Suprapubic skin (tissue), 4 donors: ENCODE data around the gene RTF2. TPM values are rescaled to one million over a fixed set of nuclear protein-coding genes. Genes with fewer than 3 reads are reported as not detected.
"Not testable (repeated sequence)": the region's sequence is repeated elsewhere in the genome, so short reads cannot be mapped to it uniquely, and the experiment has no call there.

Source experiments
- DNase-seq, 2 donors: peaks; one replicate each; pipeline ENCODE4 v3.0.0-alpha.2; 2019; ENCODE audit warnings: low spot score in 2 of 2
- H3K27ac ChIP-seq: fragments of 200-600 bp; sonication (generic); one replicate; pipeline ENCODE4 v1.5.1; 2019
- H3K27me3 ChIP-seq: fragments of 200-600 bp; sonication (generic); one replicate; pipeline ENCODE4 v1.5.1; 2019
- H3K36me3 ChIP-seq: fragments of 200-600 bp; sonication (generic); one replicate; pipeline ENCODE4 v1.5.1; 2019
- H3K4me1 ChIP-seq: fragments of 200-600 bp; sonication (generic); one replicate; pipeline ENCODE4 v1.5.1; 2019
- H3K4me3 ChIP-seq: fragments of 200-600 bp; sonication (generic); one replicate; pipeline ENCODE4 v1.5.1; 2019; ENCODE audit warnings: mild to moderate bottlenecking
- H3K9me3 ChIP-seq: fragments of 200-600 bp; sonication (generic); one replicate; pipeline ENCODE4 v1.5.1; 2019
- EP300 ChIP-seq: sonication (generic); formaldehyde crosslinking; IDR thresholded peaks from one replicate; pipeline ENCODE4 v1.6.1; 2017; ENCODE audit warnings: antibody characterized with exemption
- POLR2A ChIP-seq, 2 donors: fragments of 450-650 bp; IDR thresholded peaks; one replicate each; pipeline ENCODE4 v1.6.1; 2017; ENCODE audit warnings: antibody characterized with exemption in 2 of 2, mild to moderate bottlenecking in 2 of 2, moderate library complexity in 2 of 2
- POLR2AphosphoS5 ChIP-seq, 3 donors: sonication (generic); formaldehyde crosslinking; IDR thresholded peaks; one replicate each; pipeline ENCODE4 v1.6.1; 2017; ENCODE audit warnings: antibody characterized with exemption in 3 of 3
- WGBS: methylation state at CpG from one replicate; pipeline ENCODE4 v1.1.5; 2018; 5-methylcytosine and 5-hydroxymethylcytosine counted together
- total RNA-seq, 4 donors: library from RNA; depleted of rRNA; stranded (reverse); fragments of >200 nt; gene quantifications; one replicate each; pipeline ENCODE4 v1.1.0, GENCODE V29; 2016
- TF ChIP-seq, protein P1 (sequence below), 2 donors: fragments of 200-600 bp in 1 of 2; fragments of 450-650 bp in 1 of 2; sonication (generic) in 1 of 2; IDR thresholded peaks; one replicate each; pipeline ENCODE4 v1.5.1; 2016 to 2019; ENCODE audit warnings: antibody characterized with exemption in 2 of 2, mild to moderate bottlenecking in 1 of 2, moderate library complexity in 1 of 2

The RTF2 gene
- total RNA-seq, 4 donors from 2014 or later = 42.9 to 57.0 (median 47.0) TPM

DNA sequence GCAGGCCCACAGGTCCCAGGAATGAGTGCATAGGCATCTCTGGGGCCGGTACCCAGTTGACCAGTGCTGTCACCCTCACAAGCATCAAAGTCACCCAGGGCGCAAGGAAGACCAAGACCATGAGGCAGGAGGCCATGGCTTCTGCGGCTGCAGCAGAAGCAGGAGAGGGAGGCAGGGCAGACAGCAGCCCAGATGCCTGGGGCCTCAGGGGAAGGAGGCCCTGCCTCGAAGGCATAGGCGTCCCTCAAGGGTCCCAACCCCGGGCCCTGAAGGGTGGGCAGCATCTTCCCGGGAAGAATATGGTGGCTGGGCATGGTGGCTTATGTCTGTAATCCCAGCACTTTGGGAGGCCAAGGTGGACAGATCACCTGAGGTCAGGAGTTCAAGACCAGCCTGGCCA is 59.1 kb downstream of the RTF2 start:
- Histone ChIP-seq H3K27ac (no peak overlapping the region), H3K27me3 (no peaks in the 10 kb centered on the region), H3K4me1 (no peaks in the 10 kb centered on the region), H3K36me3 (no peaks in the 10 kb centered on the region), H3K4me3 (no peak overlapping the region), H3K9me3 (no peaks in the 10 kb centered on the region)
- DNase-seq = no peak
- TF ChIP-seq EP300 = no peak
- TF ChIP-seq, protein P1, sequence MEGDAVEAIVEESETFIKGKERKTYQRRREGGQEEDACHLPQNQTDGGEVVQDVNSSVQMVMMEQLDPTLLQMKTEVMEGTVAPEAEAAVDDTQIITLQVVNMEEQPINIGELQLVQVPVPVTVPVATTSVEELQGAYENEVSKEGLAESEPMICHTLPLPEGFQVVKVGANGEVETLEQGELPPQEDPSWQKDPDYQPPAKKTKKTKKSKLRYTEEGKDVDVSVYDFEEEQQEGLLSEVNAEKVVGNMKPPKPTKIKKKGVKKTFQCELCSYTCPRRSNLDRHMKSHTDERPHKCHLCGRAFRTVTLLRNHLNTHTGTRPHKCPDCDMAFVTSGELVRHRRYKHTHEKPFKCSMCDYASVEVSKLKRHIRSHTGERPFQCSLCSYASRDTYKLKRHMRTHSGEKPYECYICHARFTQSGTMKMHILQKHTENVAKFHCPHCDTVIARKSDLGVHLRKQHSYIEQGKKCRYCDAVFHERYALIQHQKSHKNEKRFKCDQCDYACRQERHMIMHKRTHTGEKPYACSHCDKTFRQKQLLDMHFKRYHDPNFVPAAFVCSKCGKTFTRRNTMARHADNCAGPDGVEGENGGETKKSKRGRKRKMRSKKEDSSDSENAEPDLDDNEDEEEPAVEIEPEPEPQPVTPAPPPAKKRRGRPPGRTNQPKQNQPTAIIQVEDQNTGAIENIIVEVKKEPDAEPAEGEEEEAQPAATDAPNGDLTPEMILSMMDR (IDR thresholded peaks at IDR 0.05) = no peak
- 90% methylated on average over 7 of the region's 7 CpGs for WGBS

DNA sequence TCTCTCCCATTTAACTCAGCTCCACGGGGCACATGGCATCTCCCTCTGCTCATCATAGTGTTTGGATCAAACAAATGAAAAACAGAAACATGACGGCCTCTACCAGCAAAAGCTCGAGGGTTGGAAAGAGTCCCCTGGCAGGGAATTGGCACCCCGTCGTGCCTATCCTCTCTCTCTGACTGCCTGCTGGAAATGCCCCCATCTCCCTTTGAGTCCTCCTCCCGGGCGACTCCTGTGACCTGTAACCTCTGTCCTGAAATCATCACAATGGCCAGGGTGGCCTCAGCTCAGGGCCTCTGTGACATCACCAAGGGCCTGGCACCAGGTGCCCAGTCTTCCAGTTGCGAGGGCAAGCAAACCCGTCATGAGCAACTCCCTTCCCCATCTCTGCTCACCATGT is 64.5 kb downstream of the RTF2 start, which contains the start of gene FAM209B:
Gene FAM209B, plus strand, starts transcription at position 301 of the 400 bp plus-strand sequence. Its CDS starts 96 bp downstream, at position 397.
- H3K27ac ChIP-seq, DNase-seq, H3K9me3 ChIP-seq, H3K27me3 ChIP-seq, H3K4me3 ChIP-seq, H3K4me1 ChIP-seq, H3K36me3 ChIP-seq: not testable (repeated sequence)
- 89% methylated on average over 9 of the region's 9 CpGs for WGBS

DNA sequence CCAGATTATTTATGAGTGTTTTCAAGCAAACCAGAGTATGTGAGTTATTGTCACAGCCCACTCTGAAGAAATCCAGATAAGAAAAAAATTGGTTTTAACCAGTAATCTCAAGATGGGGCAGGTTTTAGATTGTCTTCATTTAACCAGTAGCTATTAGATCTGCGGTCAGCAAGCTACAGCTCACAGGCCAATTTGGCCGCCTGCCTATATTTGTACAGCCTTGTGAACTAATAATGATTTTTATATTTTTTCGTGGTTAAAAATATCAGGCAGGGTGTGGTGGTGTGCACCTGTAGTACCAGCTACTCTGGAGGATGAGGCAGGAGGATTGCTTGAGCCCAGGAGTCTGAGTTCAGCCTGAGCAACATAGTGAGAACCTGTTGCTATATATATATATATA is 69.6 kb downstream of the RTF2 start:
- no peak overlapping the region for H3K27ac ChIP-seq
- H3K4me1 ChIP-seq = no peaks in the 10 kb centered on the region
- no peak overlapping the region for H3K4me3 ChIP-seq
- WGBS = 77% methylated on average over 3 of the region's 3 CpGs
- no peak for DNase-seq
- H3K36me3 ChIP-seq = no peaks in the 10 kb centered on the region
- no peaks in the 10 kb centered on the region for H3K27me3 ChIP-seq
- no peaks in the 10 kb centered on the region for H3K9me3 ChIP-seq
- TF ChIP-seq POLR2AphosphoS5 (IDR thresholded peaks at IDR 0.05) = no peak

DNA sequence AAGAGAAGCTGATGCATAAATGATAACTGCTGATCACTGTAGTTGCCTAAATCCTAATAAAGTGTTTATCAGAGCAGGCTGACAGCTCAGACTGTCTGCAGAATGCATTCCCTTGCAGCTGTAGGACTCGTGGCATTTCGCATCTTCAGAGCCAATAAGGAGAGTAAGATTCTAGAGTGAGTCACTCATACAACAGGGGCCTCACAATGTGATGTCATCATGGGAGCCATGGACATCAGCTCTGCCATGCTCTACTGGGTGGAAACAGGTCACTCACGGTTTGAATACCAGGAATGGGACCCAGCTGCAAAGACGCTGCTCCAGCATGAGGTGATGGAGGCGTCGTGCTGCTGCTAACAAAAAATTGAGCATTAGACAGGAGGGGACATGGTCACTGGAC is 72.0 kb downstream of the RTF2 start:
- no peaks in the 10 kb centered on the region for H3K4me1 ChIP-seq

DNA sequence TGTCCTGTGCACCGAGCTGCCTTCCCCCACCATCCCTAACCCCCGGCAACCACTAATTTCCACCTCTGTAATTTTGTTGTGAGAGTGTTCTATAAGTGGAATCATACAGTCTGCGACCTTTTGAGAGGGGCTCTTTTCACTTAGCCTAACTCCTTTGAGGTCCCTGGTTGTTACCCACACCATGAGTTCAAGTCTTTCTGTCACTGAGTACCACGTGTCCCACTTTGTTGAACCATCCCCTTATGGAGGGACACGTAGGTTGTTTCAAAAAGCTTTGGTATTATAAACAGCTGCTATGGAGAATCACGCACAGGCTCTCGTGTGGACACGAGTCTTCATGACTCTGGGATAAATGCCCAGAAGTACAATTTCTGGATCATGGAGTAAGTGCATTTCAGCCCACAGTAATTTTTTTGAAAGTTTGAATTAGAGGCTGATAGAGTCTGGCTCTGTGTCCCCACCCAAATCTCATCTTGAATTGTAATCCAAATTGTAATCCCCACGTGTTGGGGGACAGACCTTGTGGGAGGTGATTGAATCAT is 74.1 kb downstream of the RTF2 start:
- Histone ChIP-seq H3K27me3 (no peaks in the 10 kb centered on the region), H3K36me3 (no peaks in the 10 kb centered on the region), H3K4me1 (no peaks in the 10 kb centered on the region), H3K9me3 (no peaks in the 10 kb centered on the region), H3K27ac (no peak overlapping the region), H3K4me3 (no peak overlapping the region)
- TF ChIP-seq, protein P1 (IDR thresholded peaks at IDR 0.05) = no peak
- TF ChIP-seq POLR2AphosphoS5 (IDR thresholded peaks at IDR 0.05) (no peak), EP300 (no peak), POLR2A (IDR thresholded peaks at IDR 0.05) (no peak)
- 56% methylated on average over 9 of the region's 9 CpGs for WGBS
- no peak for DNase-seq

More for the DNA sequence above, 72.0 kb downstream of the RTF2 start:
- 88% methylated on average over 6 of the region's 6 CpGs for WGBS
- no peak for DNase-seq
- Histone ChIP-seq H3K36me3 (no peaks in the 10 kb centered on the region), H3K27me3 (no peaks in the 10 kb centered on the region), H3K27ac (no peak overlapping the region), H3K9me3 (no peaks in the 10 kb centered on the region), H3K4me3 (no peak overlapping the region)
- TF ChIP-seq, protein P1 (IDR thresholded peaks at IDR 0.05) = no peak
- no peak for TF ChIP-seq EP300
- no peak for TF ChIP-seq POLR2A (IDR thresholded peaks at IDR 0.05)
- no peak for TF ChIP-seq POLR2AphosphoS5 (IDR thresholded peaks at IDR 0.05)

DNA sequence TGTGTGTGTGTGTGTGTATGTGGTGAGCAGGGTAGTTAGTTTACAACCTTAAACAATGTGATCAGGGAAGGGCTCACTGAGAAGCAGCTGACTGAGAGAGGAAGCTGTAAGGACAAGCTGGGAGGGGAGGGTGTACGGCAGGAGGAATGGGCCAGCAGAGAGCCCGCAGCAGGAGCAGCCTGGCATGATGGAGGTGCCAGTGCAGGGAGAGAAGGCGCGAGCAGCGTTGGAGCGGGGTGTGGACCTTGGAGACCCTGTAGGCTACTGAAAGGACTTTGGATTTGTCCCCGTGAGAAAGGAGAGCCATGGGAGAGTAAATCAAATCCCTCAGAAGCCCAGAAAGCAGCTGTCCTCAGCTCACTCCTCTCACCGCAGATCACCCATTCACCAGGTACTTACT is 83.1 kb downstream of the RTF2 start:
- no peak for DNase-seq
- Histone ChIP-seq H3K4me1 (peaks cover 17% of the 10 kb centered on the region), H3K4me3 (no peak overlapping the region), H3K27ac (no peak overlapping the region), H3K9me3 (no peaks in the 10 kb centered on the region), H3K27me3 (no peaks in the 10 kb centered on the region), H3K36me3 (no peaks in the 10 kb centered on the region)
- WGBS = 88% methylated on average over 8 of the region's 8 CpGs
- TF ChIP-seq, protein P1 (IDR thresholded peaks at IDR 0.05) = no peak
- no peak for TF ChIP-seq POLR2AphosphoS5 (IDR thresholded peaks at IDR 0.05)
- TF ChIP-seq EP300 = no peak
- TF ChIP-seq POLR2A (IDR thresholded peaks at IDR 0.05) = no peak
